ENCODE data around the gene RPUSD4. TPM values are rescaled to one million over a fixed set of nuclear protein-coding genes. Genes with fewer than 3 reads are reported as not detected.

The RPUSD4 gene
- total and polyA plus RNA-seq, 9 of the 15 experiments (the other 6 are each of a cell fraction or from before 2014, with no cell fraction given), result 27.4 to 56.2 (median 44.6) TPM

DNA sequence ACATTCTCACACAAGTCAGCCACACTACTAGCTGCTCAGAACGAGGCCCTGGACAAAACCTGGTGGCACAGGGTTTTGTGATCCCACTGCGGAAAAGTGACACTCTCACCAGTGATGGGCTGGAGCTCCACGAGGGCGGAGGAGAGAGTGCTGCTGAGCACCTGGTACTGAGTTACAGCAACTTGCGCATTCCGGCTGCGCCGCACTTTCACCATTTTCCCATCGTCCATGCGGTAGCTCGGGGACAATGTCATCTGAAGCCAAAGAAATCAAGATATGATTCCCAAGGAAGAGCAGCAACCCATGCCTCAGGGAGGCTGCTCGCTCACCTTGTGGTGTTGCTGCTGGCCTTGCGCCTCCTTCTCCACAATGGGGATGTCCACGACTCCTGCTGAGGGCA, 6.1 kb downstream of the RPUSD4 start:
- DNase-seq (ENCODE audit: extremely low read depth in 1 of 4, low spot score in 3 of 4) (no peak), ATAC-seq (no peak)
- intact Hi-C loops (cut with micrococcal nuclease), result no loop called here
- no peak for TF ChIP-seq KAT7 (CRISPR knock-in tag; IDR thresholded peaks at IDR 0.05; ENCODE audit: borderline replicate concordance)
- TF ChIP-seq, protein P1, sequence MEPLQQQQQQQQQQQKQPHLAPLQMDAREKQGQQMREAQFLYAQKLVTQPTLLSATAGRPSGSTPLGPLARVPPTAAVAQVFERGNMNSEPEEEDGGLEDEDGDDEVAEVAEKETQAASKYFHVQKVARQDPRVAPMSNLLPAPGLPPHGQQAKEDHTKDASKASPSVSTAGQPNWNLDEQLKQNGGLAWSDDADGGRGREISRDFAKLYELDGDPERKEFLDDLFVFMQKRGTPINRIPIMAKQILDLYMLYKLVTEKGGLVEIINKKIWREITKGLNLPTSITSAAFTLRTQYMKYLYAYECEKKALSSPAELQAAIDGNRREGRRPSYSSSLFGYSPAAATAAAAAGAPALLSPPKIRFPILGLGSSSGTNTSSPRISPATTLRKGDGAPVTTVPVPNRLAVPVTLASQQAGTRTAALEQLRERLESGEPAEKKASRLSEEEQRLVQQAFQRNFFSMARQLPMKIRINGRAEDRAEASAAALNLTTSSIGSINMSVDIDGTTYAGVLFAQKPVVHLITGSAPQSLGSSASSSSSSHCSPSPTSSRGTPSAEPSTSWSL (CRISPR knock-in tag; IDR thresholded peaks at IDR 0.05; ENCODE audit: borderline replicate concordance), result no peak
- TF ChIP-seq, protein P2, sequence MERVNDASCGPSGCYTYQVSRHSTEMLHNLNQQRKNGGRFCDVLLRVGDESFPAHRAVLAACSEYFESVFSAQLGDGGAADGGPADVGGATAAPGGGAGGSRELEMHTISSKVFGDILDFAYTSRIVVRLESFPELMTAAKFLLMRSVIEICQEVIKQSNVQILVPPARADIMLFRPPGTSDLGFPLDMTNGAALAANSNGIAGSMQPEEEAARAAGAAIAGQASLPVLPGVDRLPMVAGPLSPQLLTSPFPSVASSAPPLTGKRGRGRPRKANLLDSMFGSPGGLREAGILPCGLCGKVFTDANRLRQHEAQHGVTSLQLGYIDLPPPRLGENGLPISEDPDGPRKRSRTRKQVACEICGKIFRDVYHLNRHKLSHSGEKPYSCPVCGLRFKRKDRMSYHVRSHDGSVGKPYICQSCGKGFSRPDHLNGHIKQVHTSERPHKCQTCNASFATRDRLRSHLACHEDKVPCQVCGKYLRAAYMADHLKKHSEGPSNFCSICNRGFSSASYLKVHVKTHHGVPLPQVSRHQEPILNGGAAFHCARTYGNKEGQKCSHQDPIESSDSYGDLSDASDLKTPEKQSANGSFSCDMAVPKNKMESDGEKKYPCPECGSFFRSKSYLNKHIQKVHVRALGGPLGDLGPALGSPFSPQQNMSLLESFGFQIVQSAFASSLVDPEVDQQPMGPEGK (CRISPR knock-in tag; IDR thresholded peaks at IDR 0.05; ENCODE audit: borderline replicate concordance), result no peak
- no peak for TF ChIP-seq ZNF12 (CRISPR knock-in tag; IDR thresholded peaks at IDR 0.05)
- no peak for TF ChIP-seq NBN (IDR thresholded peaks at IDR 0.05; ENCODE audit: low read depth)
- no peak for TF ChIP-seq HMG20B (CRISPR knock-in tag; IDR thresholded peaks at IDR 0.05)
- no peak for TF ChIP-seq ZNF695 (CRISPR knock-in tag; IDR thresholded peaks at IDR 0.05)
- no peak for TF ChIP-seq NFE2 (IDR thresholded peaks at IDR 0.05; ENCODE audit: low read depth)
- no peak for TF ChIP-seq CBX1 (IDR thresholded peaks at IDR 0.05; ENCODE audit: low read depth)
- no peak for TF ChIP-seq TEAD1 (CRISPR knock-in tag; IDR thresholded peaks at IDR 0.05)
- TF ChIP-seq, protein P3, sequence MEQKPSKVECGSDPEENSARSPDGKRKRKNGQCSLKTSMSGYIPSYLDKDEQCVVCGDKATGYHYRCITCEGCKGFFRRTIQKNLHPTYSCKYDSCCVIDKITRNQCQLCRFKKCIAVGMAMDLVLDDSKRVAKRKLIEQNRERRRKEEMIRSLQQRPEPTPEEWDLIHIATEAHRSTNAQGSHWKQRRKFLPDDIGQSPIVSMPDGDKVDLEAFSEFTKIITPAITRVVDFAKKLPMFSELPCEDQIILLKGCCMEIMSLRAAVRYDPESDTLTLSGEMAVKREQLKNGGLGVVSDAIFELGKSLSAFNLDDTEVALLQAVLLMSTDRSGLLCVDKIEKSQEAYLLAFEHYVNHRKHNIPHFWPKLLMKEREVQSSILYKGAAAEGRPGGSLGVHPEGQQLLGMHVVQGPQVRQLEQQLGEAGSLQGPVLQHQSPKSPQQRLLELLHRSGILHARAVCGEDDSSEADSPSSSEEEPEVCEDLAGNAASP (IDR thresholded peaks at IDR 0.05), result no peak
- TF ChIP-seq RBBP5 (IDR thresholded peaks at IDR 0.05; ENCODE audit: borderline replicate concordance, insufficient read depth, low read length, poor library complexity, severe bottlenecking), result no peak
- no peak for TF ChIP-seq PTBP1 (IDR thresholded peaks at IDR 0.05; ENCODE audit: low read depth, low read length)
- TF ChIP-seq HDAC6 (IDR thresholded peaks at IDR 0.05; ENCODE audit: low read depth, low read length), result no peak
- TF ChIP-seq, protein P4, sequence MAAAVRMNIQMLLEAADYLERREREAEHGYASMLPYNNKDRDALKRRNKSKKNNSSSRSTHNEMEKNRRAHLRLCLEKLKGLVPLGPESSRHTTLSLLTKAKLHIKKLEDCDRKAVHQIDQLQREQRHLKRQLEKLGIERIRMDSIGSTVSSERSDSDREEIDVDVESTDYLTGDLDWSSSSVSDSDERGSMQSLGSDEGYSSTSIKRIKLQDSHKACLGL (CRISPR knock-in tag; IDR thresholded peaks at IDR 0.05; ENCODE audit: borderline replicate concordance, poor library complexity, severe bottlenecking), result no peak
- TF ChIP-seq, protein P5, sequence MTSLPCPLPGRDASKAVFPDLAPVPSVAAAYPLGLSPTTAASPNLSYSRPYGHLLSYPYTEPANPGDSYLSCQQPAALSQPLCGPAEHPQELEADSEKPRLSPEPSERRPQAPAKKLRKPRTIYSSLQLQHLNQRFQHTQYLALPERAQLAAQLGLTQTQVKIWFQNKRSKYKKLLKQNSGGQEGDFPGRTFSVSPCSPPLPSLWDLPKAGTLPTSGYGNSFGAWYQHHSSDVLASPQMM (CRISPR knock-in tag; IDR thresholded peaks at IDR 0.05), result no peak
- TF ChIP-seq L3MBTL2 (IDR thresholded peaks at IDR 0.05), result no peak
- no peak for TF ChIP-seq PTTG1 (tag; IDR thresholded peaks at IDR 0.05; ENCODE audit: low read depth)

More for the DNA sequence above, 6.1 kb downstream of the RPUSD4 start:
- Histone ChIP-seq H3K36me3 (ENCODE audit: control insufficient read depth, insufficient read depth, low read length) (peaks cover 96% of the 10 kb centered on the region), H4K20me1 (replicated peaks; ENCODE audit: control insufficient read depth, insufficient read depth, low read length) (no peaks in the 10 kb centered on the region), H3K4me3 (no peak overlapping the region), H2AFZ (ENCODE audit: low read depth, low read length) (no peak overlapping the region), H3K27me3 (ENCODE audit: control insufficient read depth in 2 of 2, insufficient read depth in 2 of 2, low read length in 2 of 2) (no peaks in the 10 kb centered on the region), H3K27ac (ENCODE audit: extremely low read depth, low read depth, low read length) (no peak overlapping the region), H3K9ac (ENCODE audit: insufficient read depth in 1 of 2, low read depth in 2 of 2, low read length in 2 of 2) (no peak overlapping the region), H3K4me1 (replicated peaks in 1 of 2; ENCODE audit: control insufficient read depth in 2 of 2, insufficient read depth in 2 of 2, low read length in 2 of 2) (peaks cover 0 to 4% of the 10 kb centered on the region in 2 experiments; a peak in 1 of 5 replicates), H3K9me3 (replicated peaks; ENCODE audit: control insufficient read depth, insufficient read depth, low read depth, low read length) (no peaks in the 10 kb centered on the region), H3K4me2 (ENCODE audit: insufficient read depth, low read length) (no peak overlapping the region), H3K9me1 (ENCODE audit: control insufficient read depth, insufficient read depth, low read length) (no peaks in the 10 kb centered on the region), H3K79me2 (ENCODE audit: control insufficient read depth, insufficient read depth, low read length) (peaks cover 11% of the 10 kb centered on the region; the same call in 2 of the 3 replicates)
- ChIA-PET POLR2A (no interaction called here), CTCF (ENCODE audit: low intra/inter-chr PET ratio) (no interaction called here)
- in situ Hi-C loops (cut with MboI), result no loop called here
- no peak for FAIRE-seq
- BruUV-seq (replicated peaks), result no TSS peak
- 95% methylated on average over 8 of the region's 14 CpGs for WGBS (ENCODE audit: insufficient coverage, low coverage, missing lambda C conversion rate)

Data from K562 (cell line).